GM18519 (cell line): ENCODE measurements around the gene SETBP1.

Experiments used
- ATAC-seq: cut with Tn5 transposase; IDR thresholded peaks from one replicate; pipeline ENCODE4 v1.9.1; 2021; ENCODE audit warnings: mild to moderate bottlenecking, moderate library complexity; ENCODE audit not compliant: unreplicated experiment, low FRiP score

Gene SETBP1

GRCh38 chr18:44998360-44998759 lies 317.7 kb downstream of the SETBP1 start:
- no peak for ATAC-seq

GRCh38 chr18:45004546-45005080 lies 323.9 kb downstream of the SETBP1 start:
- no peak for ATAC-seq

- ATAC-seq = no peak
Observed at GRCh38 chr18:45006934-45007333, 326.2 kb downstream of the SETBP1 start.

GRCh38 chr18:45007531-45007930 lies 326.8 kb downstream of the SETBP1 start:
- no peak for ATAC-seq

GRCh38 chr18:45008694-45009413 lies 328.2 kb downstream of the SETBP1 start:
- ATAC-seq = no peak

- ATAC-seq = no peak
Observed at GRCh38 chr18:45009756-45010155, 329.1 kb downstream of the SETBP1 start.

GRCh38 chr18:45012286-45012685 lies 331.6 kb downstream of the SETBP1 start:
- no peak for ATAC-seq

GRCh38 chr18:45014047-45014501 lies 333.4 kb downstream of the SETBP1 start:
- no peak for ATAC-seq

GRCh38 chr18:45015788-45016128 lies 335.1 kb downstream of the SETBP1 start:
- ATAC-seq = no peak

GRCh38 chr18:45019469-45019868 lies 338.8 kb downstream of the SETBP1 start:
- ATAC-seq = no peak

- no peak for ATAC-seq
Observed at GRCh38 chr18:45023519-45023918, 342.8 kb downstream of the SETBP1 start.

- no peak for ATAC-seq
Observed at GRCh38 chr18:45024357-45025088, 343.8 kb downstream of the SETBP1 start.

GRCh38 chr18:45025089-45025450 lies 344.4 kb downstream of the SETBP1 start:
- no peak for ATAC-seq

- ATAC-seq = no peak
Observed at GRCh38 chr18:45026162-45026561, 345.5 kb downstream of the SETBP1 start.

- no peak for ATAC-seq
Observed at GRCh38 chr18:45034179-45034578, 353.5 kb downstream of the SETBP1 start.

- no peak for ATAC-seq
Observed at GRCh38 chr18:45037618-45038017, 356.9 kb downstream of the SETBP1 start.

- no peak for ATAC-seq
Observed at GRCh38 chr18:45039376-45039775, 358.7 kb downstream of the SETBP1 start.

- no peak for ATAC-seq
Observed at GRCh38 chr18:45040879-45041278, 360.2 kb downstream of the SETBP1 start.

- no peak for ATAC-seq
Observed at GRCh38 chr18:45044787-45045186, 364.1 kb downstream of the SETBP1 start.

- no peak for ATAC-seq
Observed at GRCh38 chr18:45046228-45046627, 365.5 kb downstream of the SETBP1 start.

- ATAC-seq = no peak
Observed at GRCh38 chr18:45046961-45047360, 366.3 kb downstream of the SETBP1 start.
